ENCODE measurements around the gene ATXN1.

GRCh38 chr6:16533721-16534136 is 227.5 kb downstream of the ATXN1 start:
- TF ChIP-seq EZH2phosphoT487 (conservative IDR thresholded peaks at IDR 0.05; ENCODE audit: low read length) (no peak), CTCF (IDR thresholded peaks at IDR 0.05; ENCODE audit: insufficient read depth, low read length, poor library complexity, severe bottlenecking) (no peak)
